HG03025 (cell line): ENCODE measurements around the gene PEAK3.

Experiments
- ATAC-seq: cut with Tn5 transposase; IDR thresholded peaks from one replicate; pipeline ENCODE4 v1.9.1; 2021; ENCODE audit warnings: mild to moderate bottlenecking, moderate library complexity; ENCODE audit not compliant: unreplicated experiment, low FRiP score

The PEAK3 gene

DNA sequence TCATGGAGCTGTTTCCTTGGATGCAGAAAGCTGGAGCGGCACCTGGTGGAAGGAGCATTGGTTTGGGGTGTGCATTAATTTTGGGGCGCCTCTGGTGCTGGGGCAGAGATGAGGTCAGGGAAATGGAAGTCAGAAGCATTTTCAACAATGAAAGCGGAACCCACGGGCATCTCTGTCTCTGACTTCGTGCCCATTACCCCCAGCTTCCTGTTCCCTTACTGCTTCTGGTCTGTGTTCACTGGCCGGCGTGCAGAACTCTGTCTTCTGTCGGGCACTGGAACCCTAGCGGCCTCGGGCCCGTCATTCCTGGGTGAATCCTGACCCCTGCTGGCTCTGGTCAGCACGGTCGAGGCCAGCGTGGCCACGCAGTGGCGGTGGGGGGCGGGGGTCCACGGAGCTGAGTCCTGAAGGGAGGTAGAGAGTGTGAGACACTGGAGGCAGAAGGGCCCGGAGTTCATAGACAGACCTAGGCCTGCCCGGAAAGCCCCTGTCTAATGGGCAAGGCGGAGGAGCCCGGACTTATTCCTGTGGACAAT, 33.9 kb upstream of the PEAK3 start:
- ATAC-seq: no peak

DNA sequence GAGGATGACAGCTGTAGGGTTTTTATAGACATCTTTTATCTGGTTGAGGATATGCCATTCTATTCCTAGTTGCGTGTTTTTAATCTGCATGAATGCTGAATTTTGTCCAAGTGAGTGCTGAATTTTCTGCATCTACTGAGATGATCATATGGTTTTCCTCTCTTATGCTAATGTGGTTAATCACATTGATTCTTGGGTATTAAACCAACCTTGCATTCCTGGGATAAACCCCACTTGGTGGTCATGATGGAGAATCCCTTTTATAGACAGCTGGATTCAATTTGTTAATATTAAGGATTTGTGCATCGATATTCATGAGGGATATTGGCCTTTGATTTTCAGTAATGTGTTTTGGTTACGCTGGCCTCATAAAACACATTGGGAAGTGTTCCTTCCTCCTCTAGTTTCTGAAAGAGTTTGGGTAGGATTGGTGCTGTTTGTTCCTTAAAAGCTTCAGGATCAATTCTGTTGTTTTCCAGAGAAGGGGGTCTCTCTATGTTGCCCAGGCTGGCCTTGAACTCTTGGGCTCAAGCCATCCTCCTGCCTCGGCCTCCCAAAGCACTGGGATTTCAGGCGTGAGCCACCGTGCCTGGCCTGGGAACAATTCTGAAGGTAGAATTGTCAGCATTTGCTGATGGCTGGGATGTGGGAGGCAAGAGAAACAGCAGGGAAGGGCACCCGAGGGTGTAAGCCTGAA, 33.3 kb upstream of the PEAK3 start:
- no peak for ATAC-seq

DNA sequence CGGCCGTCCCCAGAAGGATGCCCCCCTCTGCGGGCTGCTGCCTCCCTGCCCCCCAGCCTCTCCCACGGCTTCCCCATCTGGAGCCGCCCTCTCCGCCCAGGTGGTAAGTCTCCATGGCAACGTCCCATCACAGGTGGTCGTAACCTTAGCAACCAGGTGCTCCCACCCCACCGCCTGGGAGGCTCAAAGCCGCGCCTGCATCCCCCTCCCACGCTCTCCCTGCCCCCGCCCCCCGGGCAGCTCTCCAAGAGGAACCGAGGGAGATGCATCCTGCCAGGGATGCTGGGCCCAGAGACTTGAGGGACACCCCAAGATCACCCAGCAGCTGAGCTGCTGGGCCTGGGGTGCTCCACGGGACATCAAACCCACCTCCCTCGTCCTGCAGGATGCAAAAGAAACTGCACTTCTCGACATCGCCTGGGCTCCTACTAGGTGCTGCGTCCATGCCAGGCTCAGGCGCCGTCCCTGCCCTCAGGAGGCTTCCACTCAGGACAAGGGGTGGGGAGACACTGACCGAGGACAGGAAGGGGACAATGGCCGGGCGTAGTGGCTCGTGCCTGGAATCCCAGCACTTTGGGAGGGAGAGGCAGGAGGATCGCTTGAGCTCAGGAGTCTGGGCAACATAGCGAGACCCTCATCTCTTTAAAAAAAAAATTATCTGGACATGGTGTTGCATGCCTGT, 31.0 kb upstream of the PEAK3 start:
- ATAC-seq: no peak

DNA sequence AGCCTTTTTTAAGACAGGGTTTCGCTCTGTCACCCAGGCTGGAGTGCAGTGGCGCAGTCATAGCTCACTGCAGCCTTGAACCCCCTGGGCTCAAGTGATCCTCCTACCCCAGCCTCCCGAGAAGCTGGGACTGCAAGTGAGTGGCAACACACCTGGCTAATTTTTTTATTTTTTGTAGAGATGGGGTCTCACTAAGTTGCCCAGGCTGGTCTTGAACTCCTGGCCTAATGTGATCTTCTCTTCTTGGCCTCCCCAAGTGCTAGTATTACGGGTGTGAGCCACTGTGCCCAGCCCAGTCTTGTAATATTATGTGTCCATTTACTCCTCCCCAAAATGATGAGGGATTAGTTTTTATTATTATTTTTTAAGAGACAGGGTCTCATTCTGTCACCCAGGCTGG, 29.1 kb upstream of the PEAK3 start:
- no peak for ATAC-seq

DNA sequence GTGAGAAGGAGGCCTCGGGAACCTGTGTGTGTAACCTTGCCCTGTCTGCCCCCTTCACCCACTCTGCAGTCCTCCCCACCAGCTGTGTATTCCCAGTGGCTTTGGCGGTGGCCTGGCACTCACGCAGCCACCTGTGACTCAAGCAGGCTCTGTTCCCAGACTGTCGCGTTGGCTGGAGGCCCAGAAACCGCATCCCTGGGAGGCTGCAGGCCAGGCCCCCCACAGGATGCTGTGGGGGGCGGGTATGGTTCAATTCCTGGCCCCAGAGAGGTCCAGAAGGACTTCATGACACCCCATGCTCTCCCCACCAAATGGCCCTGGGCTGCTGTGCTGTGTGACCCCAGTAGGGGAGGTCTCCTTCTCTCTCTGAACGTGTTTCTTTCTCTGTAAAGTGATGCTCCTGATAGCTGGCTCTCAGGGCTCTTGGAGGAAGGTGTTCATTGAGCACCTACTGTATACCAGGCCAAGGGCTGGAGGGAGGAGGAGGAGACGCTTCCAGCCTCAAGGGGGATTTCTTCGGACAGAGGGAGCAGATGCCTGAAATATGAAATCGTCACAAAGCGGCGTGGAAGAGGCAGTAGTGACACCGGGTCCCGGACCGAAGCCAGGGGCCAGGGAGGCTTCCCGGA, 27.9 kb upstream of the PEAK3 start:
- no peak for ATAC-seq

DNA sequence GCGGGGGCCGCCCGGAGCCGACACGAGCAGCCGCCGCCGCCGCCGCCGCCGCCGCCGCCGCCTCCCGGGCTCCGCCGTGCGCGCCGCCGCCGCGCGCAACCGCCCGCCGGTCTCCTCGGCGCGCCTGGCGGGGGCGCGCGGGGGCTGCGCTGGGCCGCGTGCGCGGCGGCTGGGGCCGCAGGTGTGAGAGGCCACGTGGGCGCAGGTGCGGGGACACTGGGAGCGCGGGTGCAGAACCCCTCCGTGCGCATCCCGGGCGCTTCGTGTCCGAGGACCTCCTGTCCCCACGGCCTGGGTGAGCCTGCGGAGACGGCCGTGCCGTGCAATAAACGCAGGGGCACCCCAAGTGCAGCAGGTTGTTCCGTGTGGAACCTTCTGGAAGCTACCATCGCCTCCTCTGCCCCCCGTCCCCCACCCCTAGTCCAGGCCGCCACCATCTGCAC, 26.2 kb upstream of the PEAK3 start, which contains the start of gene LINGO3:
Gene LINGO3 (minus strand): TSS at position 41 of the 443 bp plus-strand sequence. CDS start 16,378 bp downstream, outside the sequence.
- ATAC-seq: no peak

DNA sequence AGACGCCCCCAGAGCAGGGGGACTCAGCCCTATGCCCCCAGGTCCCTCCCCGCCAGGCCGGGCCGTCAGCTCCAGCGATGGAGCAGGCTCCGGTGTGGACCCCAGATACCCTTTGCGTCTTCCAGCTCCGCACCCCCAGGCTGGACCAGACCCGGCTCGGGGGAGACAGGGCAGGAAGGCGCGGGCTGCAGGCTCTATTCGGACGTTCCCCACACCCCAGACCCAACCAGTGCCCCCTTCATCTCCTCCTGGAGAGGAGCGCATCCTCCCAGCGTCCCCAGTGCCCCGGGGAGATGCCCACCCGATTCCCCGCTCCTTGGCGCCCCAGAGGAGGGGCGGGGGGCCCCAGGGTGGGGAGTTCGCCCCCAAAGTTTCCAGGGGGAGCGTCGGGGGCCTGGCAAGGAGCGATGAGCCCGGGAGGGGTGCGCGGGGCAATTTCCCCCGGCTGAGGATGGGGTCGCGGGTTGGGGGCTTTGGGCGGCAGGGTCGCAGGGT, 25.6 kb upstream of the PEAK3 start:
- no peak for ATAC-seq

DNA sequence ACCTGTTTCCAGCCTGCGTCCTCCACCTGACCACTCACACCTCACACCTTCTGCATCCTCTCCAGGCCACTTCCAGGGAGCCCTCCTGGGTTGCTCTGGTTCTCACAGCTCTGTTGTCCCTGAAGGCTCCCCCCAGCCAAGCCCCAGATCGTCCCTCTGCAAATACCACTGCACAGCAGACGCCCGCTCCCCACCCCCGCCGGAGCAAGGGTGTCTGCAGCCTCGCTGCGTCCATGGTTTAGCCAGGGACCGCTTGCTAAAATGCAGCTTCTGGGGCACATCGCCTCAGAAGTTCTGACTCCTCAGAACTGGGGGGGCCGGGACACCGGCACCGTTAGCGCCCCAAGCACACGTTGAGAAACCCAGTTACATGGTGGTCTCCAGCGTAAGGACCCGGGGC, 25.0 kb upstream of the PEAK3 start:
- no peak for ATAC-seq

DNA sequence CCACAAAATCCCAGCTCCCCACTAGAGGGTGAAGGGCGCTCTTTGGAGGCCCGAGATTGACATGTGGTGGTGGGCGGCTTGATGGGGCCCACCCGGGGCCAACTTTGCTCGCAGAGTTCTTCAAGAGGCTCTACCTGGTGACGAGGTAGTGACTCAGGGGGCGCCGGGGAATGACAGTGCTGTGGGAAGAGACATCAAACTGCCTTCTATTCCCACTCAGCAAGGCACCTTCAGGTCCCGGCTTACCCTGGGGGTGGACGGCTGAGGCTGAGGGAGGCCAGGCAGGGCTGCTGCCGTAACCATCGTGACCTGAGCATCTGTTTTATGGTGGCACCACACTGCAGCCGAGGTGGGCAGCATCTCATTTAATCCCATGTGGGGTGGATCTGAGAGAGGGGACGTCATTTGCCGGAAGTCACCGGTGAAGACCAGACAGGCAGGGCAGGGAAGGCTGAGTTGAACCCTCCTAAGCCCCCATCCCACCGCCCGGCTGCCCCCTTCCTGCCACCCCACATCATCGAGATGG, 24.4 kb upstream of the PEAK3 start:
- no peak for ATAC-seq

DNA sequence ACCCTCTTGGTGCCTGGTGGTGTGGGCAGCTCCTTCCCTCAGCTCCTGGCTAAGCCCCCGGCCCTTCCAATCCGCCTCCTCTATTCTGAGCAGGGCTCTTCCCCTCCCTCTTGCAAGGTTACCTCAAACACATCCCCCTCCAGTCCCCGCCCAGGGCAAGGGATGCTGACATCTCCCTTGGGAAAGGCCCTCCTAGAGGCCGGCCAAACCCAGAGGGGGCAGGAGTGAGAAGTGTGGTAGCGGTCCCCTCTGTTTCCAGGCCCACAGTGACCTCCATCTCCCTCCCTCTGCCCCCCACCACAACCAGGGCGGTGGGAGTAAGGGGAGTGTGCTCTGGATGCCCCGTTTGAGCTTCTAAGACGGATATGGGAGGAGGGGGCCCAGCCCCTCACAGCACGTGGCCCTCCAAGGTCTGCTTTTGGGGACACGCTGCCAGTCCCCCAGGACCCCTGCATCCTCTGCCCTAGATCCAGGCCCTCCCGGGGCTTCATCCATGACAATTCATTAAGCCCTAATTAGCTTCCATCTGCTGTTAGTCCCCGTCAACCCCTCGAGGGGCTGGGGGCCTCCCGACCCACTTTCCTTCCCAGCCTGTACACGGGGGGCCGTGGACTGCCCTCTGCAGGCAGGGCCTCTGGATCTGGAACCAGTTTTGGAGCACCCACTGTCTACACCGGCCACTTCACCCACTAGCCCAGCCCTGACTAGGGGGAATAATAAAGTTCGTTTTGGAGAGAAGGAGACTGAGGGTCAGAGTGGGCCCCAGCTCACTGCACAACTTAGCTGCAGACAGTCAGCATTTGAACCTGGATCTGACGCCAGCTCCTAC, 23.7 kb upstream of the PEAK3 start:
- no peak for ATAC-seq

DNA sequence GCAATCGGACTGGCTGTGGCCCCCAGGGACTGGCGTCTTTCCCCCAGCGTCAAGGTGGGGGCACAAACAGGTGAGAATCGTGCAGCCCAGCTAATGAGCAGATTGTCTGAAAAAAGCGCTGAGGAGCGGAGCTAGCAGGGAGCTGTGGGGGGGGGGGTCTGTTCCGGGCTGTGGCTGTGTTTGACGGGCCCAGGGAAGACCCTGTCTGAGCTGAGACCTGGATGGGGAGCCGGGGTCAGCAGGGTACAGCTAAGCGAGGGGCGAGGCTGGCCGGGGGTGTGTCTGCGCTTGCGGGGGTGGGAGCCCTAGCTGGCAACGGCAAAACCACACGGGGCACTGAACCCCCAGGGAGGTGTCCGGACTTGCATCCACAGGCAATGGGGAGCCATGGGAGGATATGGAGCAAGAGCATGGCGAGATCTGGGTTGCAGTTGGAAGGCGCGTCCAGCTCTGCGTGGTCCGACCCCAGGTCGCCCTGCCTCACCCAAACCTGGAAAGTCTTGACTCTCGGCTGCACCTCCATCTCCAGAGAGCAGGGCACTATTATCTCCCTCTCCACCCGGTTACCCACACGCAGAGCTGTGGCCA, 21.3 kb upstream of the PEAK3 start:
- ATAC-seq: no peak

DNA sequence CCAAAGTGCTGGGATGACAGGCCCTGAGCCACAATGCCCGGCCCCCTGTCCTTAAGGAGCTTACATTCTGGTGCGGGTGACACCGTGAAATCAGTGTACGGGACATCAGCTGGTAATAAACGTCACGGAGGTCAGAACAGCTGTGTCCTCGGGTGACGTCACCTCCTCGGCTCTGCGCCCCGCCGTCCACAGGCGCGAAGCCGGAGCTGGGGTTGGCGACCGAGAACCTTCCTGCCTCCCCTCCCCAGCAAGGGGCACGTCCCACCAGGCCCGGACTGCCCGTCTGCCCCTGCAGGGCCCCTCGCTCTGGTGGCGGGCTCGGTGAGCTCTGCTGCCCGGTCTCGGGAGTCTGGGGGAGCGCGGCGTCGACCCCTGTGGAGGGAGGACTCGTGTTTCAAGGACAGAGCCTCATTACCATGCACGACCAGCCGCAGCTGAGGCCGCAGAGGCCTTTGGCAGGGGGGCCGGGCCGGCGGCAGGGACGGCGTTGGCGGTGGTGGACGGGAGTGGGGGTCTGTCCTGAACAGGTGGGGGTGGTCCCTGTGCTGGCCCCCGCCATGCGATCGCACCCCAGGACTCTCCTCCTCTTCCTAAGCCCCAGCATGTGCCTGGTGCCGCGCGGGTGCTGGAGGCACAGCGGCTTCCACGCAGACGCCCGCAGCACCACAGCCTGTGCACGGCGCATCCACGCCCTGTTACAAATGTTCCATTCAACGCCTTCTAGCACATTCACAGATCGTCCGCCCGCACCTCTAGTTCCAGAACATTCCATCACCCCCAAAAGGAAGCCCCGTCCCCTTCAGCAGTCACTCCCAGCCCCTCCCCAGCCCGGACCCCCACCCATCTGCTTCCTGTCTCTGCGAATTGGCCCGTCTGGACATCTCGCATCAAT, 20.6 kb upstream of the PEAK3 start:
- no peak for ATAC-seq

DNA sequence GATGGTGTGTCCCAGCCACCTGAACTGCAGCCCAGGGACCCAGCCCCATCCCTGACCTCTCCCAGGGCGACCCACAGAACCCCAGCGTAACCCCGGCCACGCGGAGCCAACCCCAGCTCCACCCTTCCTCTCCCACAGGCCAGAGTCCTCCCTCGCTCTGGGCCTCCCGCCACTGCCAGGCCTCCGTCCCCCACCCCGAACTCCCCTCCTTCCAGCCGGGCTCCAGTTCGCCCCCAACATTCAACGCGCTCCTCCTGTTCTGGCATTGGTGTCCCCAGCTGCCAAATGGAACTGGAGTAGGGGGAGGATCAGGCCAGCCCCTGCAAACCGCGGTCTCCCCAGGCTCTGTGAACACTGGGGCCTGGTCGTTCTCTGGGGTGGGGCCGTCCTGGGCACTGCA, 18.6 kb upstream of the PEAK3 start:
- no peak for ATAC-seq

DNA sequence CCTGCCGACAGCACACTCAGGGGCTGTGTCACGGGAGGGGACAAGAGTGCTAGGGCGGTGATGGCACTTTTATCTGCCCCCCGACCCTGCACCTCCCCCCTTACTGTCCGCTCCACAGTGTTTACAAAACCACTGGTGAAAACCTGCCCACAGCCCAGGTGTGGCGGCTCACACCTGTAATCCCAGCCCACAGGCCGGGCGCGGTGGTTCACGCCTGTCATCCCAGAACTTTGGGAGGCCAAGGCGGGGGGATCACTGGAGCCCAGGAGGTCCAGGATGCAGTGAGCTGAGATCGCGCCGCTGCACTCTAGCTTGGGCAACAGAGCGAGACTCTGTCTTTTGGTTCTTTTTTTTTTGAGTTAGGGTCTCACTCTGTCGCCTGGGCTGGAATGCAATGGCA, 14.2 kb upstream of the PEAK3 start:
- no peak for ATAC-seq

DNA sequence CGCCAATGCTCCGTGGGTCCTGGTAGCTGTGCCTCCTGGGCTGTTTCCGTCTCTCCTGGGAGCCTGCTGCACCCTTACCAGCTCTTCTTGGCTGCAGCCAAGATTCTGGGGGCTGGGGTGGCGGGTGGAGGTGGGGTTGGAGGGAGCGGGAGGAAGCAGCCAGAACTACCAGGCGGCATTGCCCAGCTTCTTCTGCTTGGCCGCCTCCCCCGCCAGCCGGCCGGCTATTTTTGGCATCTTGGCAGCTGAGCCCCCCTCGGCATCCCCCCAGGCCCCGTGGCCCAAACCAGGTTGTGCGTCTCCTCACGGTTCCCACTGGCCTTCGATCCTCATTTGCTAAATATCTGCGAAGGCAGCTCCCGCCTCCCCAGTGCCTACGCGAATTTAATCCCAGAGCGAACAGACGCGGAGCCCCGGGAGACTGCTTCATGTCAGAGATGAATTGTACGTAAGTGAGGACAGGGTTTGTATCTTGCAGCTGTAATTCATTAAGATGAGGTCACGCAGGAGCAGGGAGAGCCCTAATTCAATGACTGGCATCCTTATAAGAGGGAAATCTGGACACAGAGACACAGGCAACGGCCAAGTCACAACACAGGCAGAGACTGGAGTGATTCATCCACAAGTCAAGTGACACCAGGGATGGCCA, 12.8 kb upstream of the PEAK3 start:
- ATAC-seq: no peak

DNA sequence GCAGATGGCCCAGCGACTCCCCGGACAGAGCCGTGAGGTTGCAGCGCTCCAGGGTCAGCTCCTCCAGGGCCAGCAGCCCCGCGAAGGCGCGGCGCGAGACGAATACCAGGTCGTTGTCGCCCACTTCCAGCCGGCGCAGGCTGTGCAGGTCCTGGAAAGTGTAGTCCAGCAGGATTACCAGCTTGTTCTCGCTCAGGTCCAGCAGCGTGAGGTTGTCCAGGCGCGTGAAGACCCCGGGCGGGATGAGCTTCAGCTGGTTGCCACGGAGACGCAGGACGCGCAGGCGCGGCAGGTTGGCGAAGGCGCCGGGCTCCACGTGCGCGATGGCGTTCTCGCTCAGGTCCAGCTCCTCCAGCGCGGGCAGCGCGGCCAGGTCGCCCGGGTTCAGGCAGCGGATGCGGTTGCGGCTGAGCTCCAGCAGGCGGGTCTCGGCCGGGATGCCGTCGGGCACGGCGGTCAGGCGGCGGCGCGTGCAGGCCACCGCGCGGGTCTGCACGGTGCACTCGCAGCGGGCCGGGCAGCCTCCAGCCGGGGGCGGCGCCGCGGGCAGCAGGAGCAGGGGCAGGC, 9.3 kb upstream of the PEAK3 start:
- ATAC-seq: no peak

DNA sequence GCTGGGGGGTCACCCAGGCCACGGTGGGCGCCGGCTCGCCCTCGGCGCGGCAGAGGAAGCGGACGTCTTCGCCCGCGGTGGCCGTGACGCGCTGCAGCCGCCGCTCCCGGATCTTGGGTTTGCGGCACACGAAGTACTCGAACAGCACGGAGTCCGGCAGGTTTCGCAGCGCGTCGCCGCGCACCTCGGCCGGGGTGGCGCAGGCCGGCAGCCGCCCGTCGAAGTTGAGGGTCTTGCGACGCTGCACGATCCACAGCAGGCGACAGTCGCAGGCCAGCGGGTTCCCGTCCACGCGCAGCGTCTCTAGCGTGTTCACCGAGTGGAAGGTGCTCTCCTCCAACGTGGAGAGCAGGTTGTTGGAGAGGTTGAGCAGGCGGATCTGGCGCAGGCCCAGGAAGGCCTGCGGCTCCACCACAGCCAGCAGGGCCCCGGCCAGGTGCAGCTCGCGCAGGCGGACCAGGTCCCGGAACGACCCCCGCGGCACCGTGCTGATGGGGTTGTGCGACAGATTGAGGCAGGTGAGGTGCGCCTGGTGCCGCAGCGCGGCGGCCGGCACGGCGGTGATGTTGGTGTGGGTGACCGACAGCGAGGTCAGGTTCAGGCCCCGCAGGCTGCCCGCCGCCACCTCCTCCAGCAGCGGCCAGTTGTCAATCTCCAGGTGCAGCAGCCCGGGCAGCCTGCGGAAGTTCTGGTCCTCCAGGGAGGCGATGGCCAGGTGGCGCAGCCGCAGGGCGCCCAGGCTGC, 8.6 kb upstream of the PEAK3 start:
- no peak for ATAC-seq
